Epithelial cell of proximal tubule (primary cell): ENCODE measurements around the gene HYAL1. TPM values are rescaled to one million over a fixed set of nuclear protein-coding genes. Genes with fewer than 3 reads are reported as not detected.

ENCODE experiments used
- DNase-seq: peaks from one replicate; pipeline ENCODE4 v3.0.0-alpha.2; 2011; ENCODE audit warnings: low read depth
- H3K4me3 ChIP-seq: 2 replicates; pipeline ENCODE4 v1.5.1; 2011; ENCODE audit warnings: low read depth, mild to moderate bottlenecking, low read length
- CTCF ChIP-seq: conservative IDR thresholded peaks from 2 replicates; pipeline ENCODE4 v1.5.1; 2012; ENCODE audit warnings: low read depth, mild to moderate bottlenecking, low read length
- total RNA-seq: library from RNA; depleted of rRNA; stranded (reverse); fragments of >200 nt; gene quantifications from 2 replicates; pipeline ENCODE4 v1.2.3, GENCODE V29; 2015

Gene HYAL1
- total RNA-seq, 1 donor from 2014 or later: 1.3 TPM

GRCh38 chr3:50271314-50271936, 31.9 kb downstream of the HYAL1 start:
- no peak for TF ChIP-seq CTCF
- no peak for DNase-seq
- H3K4me3 ChIP-seq: no peak overlapping the region

GRCh38 chr3:50270422-50271224, 32.8 kb downstream of the HYAL1 start:
- TF ChIP-seq CTCF: no peak
- peak overlapping the region; percentile 61 for H3K4me3 ChIP-seq
- no peak for DNase-seq

GRCh38 chr3:50269977-50270413, 33.4 kb downstream of the HYAL1 start:
- no peak for DNase-seq
- H3K4me3 ChIP-seq: peak overlapping the region; percentile 61
- no peak for TF ChIP-seq CTCF

GRCh38 chr3:50269460-50269859, 33.9 kb downstream of the HYAL1 start:
- TF ChIP-seq CTCF: no peak
- H3K4me3 ChIP-seq: peak overlapping the region; percentile 61
- no peak for DNase-seq

GRCh38 chr3:50268703-50269451, 34.5 kb downstream of the HYAL1 start, which contains the start of gene SEMA3B:
Gene SEMA3B, plus strand, starts transcription at chr3:50269147. Its CDS starts 94 bp downstream, at chr3:50269241.
- TF ChIP-seq CTCF: no peak

GRCh38 chr3:50268276-50268675, 35.1 kb downstream of the HYAL1 start:
- TF ChIP-seq CTCF: no peak
- DNase-seq: no peak
- H3K4me3 ChIP-seq: no peak overlapping the region

More at GRCh38 chr3:50268703-50269451, 34.5 kb downstream of the HYAL1 start, which contains the start of gene SEMA3B:
- H3K4me3 ChIP-seq: peak within 1 kb of the TSS; percentile 68
- DNase-seq: no peak
